Measurements from ENCODE around the gene FAM217A. TPM values are rescaled to one million over a fixed set of nuclear protein-coding genes. Genes with fewer than 3 reads are reported as not detected.

The FAM217A gene
- total RNA-seq, 3 donors from 2014 or later (not counting 1 experiment from before 2014, with no cell fraction given): not detected

DNA sequence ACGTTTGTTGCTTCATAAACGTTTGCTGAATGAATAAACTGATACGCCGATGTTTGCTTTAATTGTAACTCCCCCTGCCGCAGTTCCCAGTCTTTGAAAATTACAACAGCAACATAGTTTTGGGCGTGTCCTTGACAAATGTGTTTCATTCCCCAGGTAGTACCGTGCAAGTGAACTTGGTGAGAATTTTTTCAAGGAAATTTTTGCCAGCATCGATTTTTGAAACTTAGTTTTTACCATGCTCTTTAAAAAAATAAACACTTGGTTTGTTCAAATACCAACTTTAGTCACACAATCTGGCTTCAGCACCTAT, 60.1 kb downstream of the FAM217A start:
- H3K27me3 ChIP-seq (ENCODE audit: control insufficient read depth, insufficient read depth, low read length): no peaks in the 10 kb centered on the region
- H3K27ac ChIP-seq (ENCODE audit: low read length): peak overlapping the region; percentile 98
- ATAC-seq: no peak
- H3K36me3 ChIP-seq (ENCODE audit: control insufficient read depth, insufficient read depth, low read length): peaks cover 5% of the 10 kb centered on the region
- H3K4me3 ChIP-seq (ENCODE audit: low read length): peak overlapping the region; percentile 91
- peak overlapping the region; percentile 98 for H3K27ac Mint-ChIP-seq
- H3K27me3 Mint-ChIP-seq (ENCODE audit: low read depth in 2 of 2): no peaks in the 10 kb centered on the region
- peaks cover 63 to 73% of the 10 kb centered on the region in 2 donors for H3K4me1 Mint-ChIP-seq
- TF ChIP-seq CTCF (IDR thresholded peaks at IDR 0.05): no peak
- H3K36me3 Mint-ChIP-seq: no peaks in the 10 kb centered on the region
- no peak for DNase-seq
- intact Hi-C loops (cut with micrococcal nuclease): loop anchor here (2.0 to 10.0 kb wide), 3 partner anchors 170 to 902 kb away; partner anchors contain the start of genes BPHL, CDYL and FAM50B
- no peaks in the 10 kb centered on the region for H3K9me3 ChIP-seq (ENCODE audit: control insufficient read depth, insufficient read depth, low read length)
- H3K9me3 Mint-ChIP-seq: no peaks in the 10 kb centered on the region
- H3K4me3 Mint-ChIP-seq: peak overlapping the region; percentile 98
- 0% methylated on average over 8 of the region's 8 CpGs for WGBS (ENCODE audit: insufficient coverage)
- peaks cover 25% of the 10 kb centered on the region for H3K4me1 ChIP-seq (ENCODE audit: control insufficient read depth, insufficient read depth, low read length)

Other genes with a start within 250 kb of the FAM217A start
- gene FAM50B, start 229.8 kb downstream of the FAM217A start, total RNA-seq: 1 to 10 TPM; 1.9 to 4.7 (median 1.9) TPM
- 10 to 100 TPM; 17.2 to 21.6 (median 19.6) TPM for gene ECI2, start 56.4 kb upstream of the FAM217A start, total RNA-seq